Activated CD8-positive, alpha-beta T cell treated with anti-CD3 and anti-CD28 coated beads for 36 hours (primary cell): Measurements from ENCODE around the gene CDH13. TPM values are rescaled to one million over a fixed set of nuclear protein-coding genes. Genes with fewer than 3 reads are reported as not detected.

Source experiments
- ATAC-seq: fragments of 200-7000 bp; cut with Tn5 transposase; one replicate; pipeline ENCODE4 v1.10.0; 2021; ENCODE audit warnings: mild to moderate bottlenecking, moderate library complexity
- CTCF ChIA-PET: fragments of 350-600 bp; sonication (Branson Sonifier 250); formaldehyde crosslinking; loops from one replicate; lab custom pipeline; 2021; ENCODE audit warnings: antibody characterized with exemption; lab: Charles Lee
- POLR2A ChIA-PET: fragments of 350-600 bp; sonication (Branson Sonifier 250); formaldehyde crosslinking; loops from one replicate; lab custom pipeline; 2021; ENCODE audit warnings: antibody characterized with exemption; lab: Charles Lee
- DNase-seq: peaks from one replicate; pipeline ENCODE4 v3.0.0-alpha.2; 2020
- H3K27ac Mint-ChIP-seq: one replicate; pipeline ENCODE4 v1.8.0; 2021; ENCODE audit warnings: mild to moderate bottlenecking, mixed read lengths
- H3K27me3 Mint-ChIP-seq: one replicate; pipeline ENCODE4 v1.8.0; 2021; ENCODE audit warnings: mixed read lengths
- H3K36me3 Mint-ChIP-seq: one replicate; pipeline ENCODE4 v1.8.0; 2021; ENCODE audit warnings: low read depth, mixed read lengths
- H3K4me1 Mint-ChIP-seq: one replicate; pipeline ENCODE4 v1.8.0; 2021; ENCODE audit warnings: low read depth, mixed read lengths
- H3K4me3 Mint-ChIP-seq: one replicate; pipeline ENCODE4 v1.8.0; 2021; ENCODE audit warnings: mild to moderate bottlenecking, moderate library complexity, mixed read lengths
- H3K9me3 Mint-ChIP-seq: one replicate; pipeline ENCODE4 v1.8.0; 2021; ENCODE audit warnings: mixed read lengths
- intact Hi-C: fragments of 100-400 bp; cut with micrococcal nuclease; formaldehyde crosslinking; loops from one replicate; pipeline ENCODE4 v1.10.0; 2022
- total RNA-seq, 2 experiments: library from RNA; stranded (reverse); gene quantifications; one replicate each; pipeline ENCODE4 v1.2.3, GENCODE V29; 2021
- TF ChIP-seq, protein P1 (sequence below): fragments of 200-600 bp; IDR thresholded peaks from one replicate; pipeline ENCODE4 v1.8.0; 2022; ENCODE audit warnings: antibody characterized with exemption, mild to moderate bottlenecking

The CDH13 gene
- total RNA-seq, 2 experiments from 2014 or later = not detected

DNA sequence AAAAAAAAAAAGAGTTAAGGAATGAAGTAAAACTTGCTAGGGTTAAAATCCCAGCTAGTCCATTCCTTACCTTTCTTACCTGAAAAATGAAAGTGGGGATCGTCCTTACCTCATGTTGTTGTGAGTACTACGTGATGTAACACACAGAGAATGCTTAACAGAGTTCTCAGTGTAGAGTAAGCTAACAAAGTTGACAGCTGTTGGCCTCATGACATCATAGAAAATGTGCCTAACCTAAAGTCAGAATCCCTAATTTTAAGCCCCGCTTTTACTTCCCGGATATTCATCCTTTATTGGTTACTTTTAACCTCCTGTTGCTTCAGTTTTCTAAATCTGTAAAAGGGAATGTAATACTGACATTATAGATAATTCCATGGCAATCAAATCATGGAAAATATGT lies 675.2 kb downstream of the CDH13 start:
- CTCF ChIA-PET = interaction anchor here (1.6 kb wide), 1 partner anchor 144 kb away, joined by 3 read pairs; no protein-coding TSS in a partner anchor

DNA sequence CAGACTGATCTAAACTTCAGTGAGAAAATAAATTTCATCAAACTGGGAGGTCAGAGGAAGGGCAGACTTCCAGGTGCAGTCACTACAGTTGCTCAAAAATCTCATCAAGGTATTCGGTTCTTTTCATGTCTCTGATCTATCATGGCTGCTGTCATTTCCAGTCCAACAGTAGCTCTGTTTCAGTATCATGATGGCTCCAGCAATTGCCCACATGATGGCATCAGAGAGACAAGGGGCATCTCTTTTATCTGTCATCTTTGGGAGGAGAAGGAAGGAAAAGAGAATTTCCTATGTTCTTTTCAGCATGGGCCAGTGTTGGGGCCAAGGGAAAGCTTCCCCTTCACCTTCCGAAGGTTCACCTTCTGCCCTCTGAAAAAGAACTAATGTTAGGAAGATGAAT lies 676.1 kb downstream of the CDH13 start:
- ChIA-PET POLR2A (no interaction called here), CTCF (interaction anchor here (1.6 kb wide), 1 partner anchor 144 kb away, joined by 3 read pairs; no protein-coding TSS in a partner anchor)
- TF ChIP-seq, protein P1, sequence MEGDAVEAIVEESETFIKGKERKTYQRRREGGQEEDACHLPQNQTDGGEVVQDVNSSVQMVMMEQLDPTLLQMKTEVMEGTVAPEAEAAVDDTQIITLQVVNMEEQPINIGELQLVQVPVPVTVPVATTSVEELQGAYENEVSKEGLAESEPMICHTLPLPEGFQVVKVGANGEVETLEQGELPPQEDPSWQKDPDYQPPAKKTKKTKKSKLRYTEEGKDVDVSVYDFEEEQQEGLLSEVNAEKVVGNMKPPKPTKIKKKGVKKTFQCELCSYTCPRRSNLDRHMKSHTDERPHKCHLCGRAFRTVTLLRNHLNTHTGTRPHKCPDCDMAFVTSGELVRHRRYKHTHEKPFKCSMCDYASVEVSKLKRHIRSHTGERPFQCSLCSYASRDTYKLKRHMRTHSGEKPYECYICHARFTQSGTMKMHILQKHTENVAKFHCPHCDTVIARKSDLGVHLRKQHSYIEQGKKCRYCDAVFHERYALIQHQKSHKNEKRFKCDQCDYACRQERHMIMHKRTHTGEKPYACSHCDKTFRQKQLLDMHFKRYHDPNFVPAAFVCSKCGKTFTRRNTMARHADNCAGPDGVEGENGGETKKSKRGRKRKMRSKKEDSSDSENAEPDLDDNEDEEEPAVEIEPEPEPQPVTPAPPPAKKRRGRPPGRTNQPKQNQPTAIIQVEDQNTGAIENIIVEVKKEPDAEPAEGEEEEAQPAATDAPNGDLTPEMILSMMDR = no peak
- H3K27me3 Mint-ChIP-seq = peaks cover 7% of the 10 kb centered on the region
- no peak overlapping the region for H3K27ac Mint-ChIP-seq
- H3K4me3 Mint-ChIP-seq = no peak overlapping the region
- H3K4me1 Mint-ChIP-seq = no peaks in the 10 kb centered on the region
- H3K9me3 Mint-ChIP-seq = no peaks in the 10 kb centered on the region
- intact Hi-C loops = no loop called here
- ATAC-seq = no peak
- H3K36me3 Mint-ChIP-seq = no peaks in the 10 kb centered on the region
- DNase-seq = no peak

More for the DNA sequence above, 675.2 kb downstream of the CDH13 start:
- no peak for ATAC-seq
- POLR2A ChIA-PET = interaction anchor here (0.7 kb wide), 1 partner anchor 1829 kb away, joined by 3 read pairs; no protein-coding TSS in a partner anchor
- Mint-ChIP-seq H3K9me3 (no peaks in the 10 kb centered on the region), H3K4me3 (no peak overlapping the region), H3K27ac (no peak overlapping the region), H3K36me3 (no peaks in the 10 kb centered on the region), H3K4me1 (no peaks in the 10 kb centered on the region), H3K27me3 (peaks cover 4% of the 10 kb centered on the region)
- TF ChIP-seq, protein P1 = no peak
- intact Hi-C loops = no loop called here
- no peak for DNase-seq

DNA sequence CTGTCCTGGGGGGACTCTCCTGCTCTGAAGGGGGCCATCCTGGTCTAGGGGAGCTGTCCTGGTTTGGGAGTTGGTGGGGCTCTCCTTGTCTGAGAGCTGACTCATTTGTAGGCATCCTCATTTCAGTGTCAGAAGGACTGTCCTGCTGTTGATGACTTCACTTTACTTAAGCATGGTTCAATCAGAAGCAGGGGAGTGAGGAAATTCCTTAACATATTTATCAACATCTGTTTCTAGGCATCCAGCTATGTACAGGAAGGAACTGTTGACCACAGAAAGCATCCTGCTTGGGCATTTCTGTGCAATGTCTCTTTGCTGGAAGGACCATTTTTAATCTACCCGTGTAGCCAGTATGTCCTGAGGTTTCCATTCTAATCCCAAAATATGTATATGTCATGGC lies 678.3 kb downstream of the CDH13 start:
- Mint-ChIP-seq H3K4me1 (no peaks in the 10 kb centered on the region), H3K27me3 (peaks cover 9% of the 10 kb centered on the region), H3K4me3 (no peak overlapping the region), H3K27ac (no peak overlapping the region), H3K36me3 (no peaks in the 10 kb centered on the region), H3K9me3 (no peaks in the 10 kb centered on the region)
- DNase-seq = no peak
- intact Hi-C loops = no loop called here
- TF ChIP-seq, protein P1 = no peak
- POLR2A ChIA-PET = no interaction called here
- no peak for ATAC-seq
- CTCF ChIA-PET = interaction anchor here (1.3 kb wide), 1 partner anchor 9 kb away, joined by 3 read pairs; no protein-coding TSS in a partner anchor

DNA sequence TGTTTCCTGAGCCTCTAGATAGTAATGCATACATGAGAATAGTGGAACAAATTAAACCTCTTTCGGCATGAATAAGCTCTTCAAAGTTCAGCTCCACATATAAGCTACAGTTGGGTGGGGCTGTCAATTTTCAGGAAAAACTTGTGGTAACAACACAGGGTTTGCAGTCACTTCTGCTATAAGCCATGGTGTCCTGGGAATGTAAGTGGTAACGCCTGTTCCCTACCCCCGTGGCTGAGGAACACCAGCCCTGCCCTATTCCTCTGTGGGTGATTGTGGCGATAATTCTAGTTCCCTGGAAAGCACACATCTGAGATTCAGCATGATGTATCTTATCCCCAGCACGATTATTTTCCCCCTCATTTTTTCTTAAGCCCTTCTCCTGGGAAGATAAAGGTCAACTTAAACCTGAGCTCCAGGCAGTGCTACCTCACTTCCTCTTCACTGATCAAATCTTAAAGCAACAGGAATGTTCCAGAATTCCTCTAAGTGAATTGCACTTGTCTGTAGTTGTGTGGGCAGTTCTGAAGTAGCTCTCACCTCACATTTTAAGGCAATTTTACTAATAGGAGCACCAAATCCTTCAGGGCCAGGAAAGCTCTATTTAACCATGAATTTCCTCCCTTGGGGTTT lies 680.3 kb downstream of the CDH13 start:
- Mint-ChIP-seq H3K4me1 (no peaks in the 10 kb centered on the region), H3K9me3 (no peaks in the 10 kb centered on the region), H3K27me3 (peaks cover 9% of the 10 kb centered on the region), H3K36me3 (no peaks in the 10 kb centered on the region), H3K27ac (no peak overlapping the region), H3K4me3 (no peak overlapping the region)
- no peak for DNase-seq
- ChIA-PET POLR2A (no interaction called here), CTCF (no interaction called here)
- TF ChIP-seq, protein P1 = no peak
- ATAC-seq = no peak
- intact Hi-C loops = no loop called here

DNA sequence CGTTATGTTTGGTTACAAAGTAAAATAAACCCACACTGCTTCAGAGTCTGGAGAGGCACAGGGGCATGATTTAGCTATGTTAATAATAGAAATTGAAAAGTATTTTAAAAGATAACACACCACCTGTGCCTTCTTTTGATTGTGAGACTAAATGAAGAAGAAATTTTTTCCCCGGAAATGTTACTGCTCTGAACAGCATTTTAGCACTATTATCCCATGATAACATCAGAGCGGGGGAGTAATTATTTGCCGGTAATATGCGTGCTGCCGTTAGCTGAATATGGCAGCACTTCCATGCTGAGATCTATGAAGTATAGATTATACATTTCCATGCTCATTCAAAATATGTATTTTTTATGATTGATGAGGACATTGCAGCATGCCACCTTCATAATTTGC lies 680.8 kb downstream of the CDH13 start:
- ATAC-seq (no peak), DNase-seq (no peak)
- H3K36me3 Mint-ChIP-seq = no peaks in the 10 kb centered on the region
- ChIA-PET POLR2A (no interaction called here), CTCF (no interaction called here)
- H3K4me1 Mint-ChIP-seq = no peaks in the 10 kb centered on the region
- peaks cover 9% of the 10 kb centered on the region for H3K27me3 Mint-ChIP-seq
- TF ChIP-seq, protein P1 = no peak
- no peak overlapping the region for H3K4me3 Mint-ChIP-seq
- H3K9me3 Mint-ChIP-seq = no peaks in the 10 kb centered on the region
- intact Hi-C loops = no loop called here
- H3K27ac Mint-ChIP-seq = no peak overlapping the region
